ENCODE data around the gene CHMP5.

Gene CHMP5

DNA sequence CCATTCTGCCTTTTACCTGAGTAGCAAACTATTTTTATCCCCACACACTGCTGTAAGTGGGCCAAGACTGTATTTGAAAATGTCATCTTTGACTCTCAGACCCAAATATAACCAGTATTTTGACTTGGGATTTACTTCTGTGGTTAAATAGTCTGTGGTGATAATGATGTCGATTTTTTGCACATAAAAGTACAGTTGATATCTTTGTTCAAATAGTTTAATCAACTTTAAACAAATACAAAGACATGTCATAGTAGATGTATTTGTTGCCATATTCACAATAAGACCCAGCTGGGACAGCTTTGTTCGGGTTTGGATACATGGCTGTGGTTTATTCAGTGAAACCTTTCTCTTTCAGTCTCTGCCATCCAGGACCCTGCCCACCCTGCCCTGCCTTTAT lies 45.9 kb downstream of the CHMP5 start (continued):
- TF ChIP-seq, protein P1, sequence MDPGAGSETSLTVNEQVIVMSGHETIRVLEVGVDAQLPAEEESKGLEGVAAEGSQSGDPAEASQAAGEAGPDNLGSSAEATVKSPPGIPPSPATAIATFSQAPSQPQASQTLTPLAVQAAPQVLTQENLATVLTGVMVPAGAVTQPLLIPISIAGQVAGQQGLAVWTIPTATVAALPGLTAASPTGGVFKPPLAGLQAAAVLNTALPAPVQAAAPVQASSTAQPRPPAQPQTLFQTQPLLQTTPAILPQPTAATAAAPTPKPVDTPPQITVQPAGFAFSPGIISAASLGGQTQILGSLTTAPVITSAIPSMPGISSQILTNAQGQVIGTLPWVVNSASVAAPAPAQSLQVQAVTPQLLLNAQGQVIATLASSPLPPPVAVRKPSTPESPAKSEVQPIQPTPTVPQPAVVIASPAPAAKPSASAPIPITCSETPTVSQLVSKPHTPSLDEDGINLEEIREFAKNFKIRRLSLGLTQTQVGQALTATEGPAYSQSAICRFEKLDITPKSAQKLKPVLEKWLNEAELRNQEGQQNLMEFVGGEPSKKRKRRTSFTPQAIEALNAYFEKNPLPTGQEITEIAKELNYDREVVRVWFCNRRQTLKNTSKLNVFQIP (CRISPR knock-in tag; IDR thresholded peaks at IDR 0.05; ENCODE audit: borderline replicate concordance, low read depth), result no peak
- TF ChIP-seq ESRRG (CRISPR knock-in tag; IDR thresholded peaks at IDR 0.05) (no peak), ZFP30 (CRISPR knock-in tag; IDR thresholded peaks at IDR 0.05) (no peak), CSDC2 (CRISPR knock-in tag; IDR thresholded peaks at IDR 0.05) (no peak), ZNF70 (CRISPR knock-in tag; IDR thresholded peaks at IDR 0.05) (no peak), GLIS3 (CRISPR knock-in tag; IDR thresholded peaks at IDR 0.05) (no peak)

DNA sequence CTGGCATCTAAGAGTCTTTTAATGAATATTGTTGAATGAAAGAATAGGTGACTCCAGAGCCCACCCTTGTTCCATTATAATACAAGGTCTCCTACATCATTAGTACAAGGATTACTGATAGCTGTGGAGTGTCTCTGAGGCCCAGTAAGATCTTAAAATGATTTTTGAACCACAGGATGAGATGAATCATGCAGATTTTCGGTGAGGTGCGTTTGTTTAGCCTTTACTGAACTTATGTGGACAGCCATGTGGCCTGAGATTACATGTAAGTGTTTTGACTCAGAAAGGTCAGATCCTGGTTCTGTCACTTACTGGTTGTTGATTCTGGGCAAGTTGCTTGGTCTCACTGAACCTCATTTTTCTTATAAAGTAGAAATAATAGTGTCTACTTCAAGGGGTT lies 47.1 kb downstream of the CHMP5 start:
- no peak for ATAC-seq

DNA sequence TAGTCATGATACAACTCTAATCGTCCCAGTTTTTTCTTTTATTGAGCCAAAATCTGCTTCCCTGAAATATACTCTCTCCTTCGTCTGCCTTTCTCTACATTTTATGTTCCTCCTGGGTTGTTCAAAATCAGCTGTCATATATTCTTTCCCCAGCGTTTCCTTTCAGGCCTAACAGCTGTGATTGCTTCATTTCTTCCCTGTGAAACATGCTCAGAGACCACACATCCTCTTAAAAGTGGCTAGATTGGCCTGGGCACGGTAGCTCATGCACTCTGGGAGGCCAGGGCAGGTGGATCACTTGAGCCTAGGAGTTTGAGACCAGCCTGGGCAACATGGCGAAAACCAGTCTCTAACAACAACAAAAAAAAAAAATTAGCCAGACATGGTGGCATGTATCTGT lies 50.5 kb downstream of the CHMP5 start:
- ATAC-seq, result no peak
- no peak for TF ChIP-seq TOX (CRISPR knock-in tag; IDR thresholded peaks at IDR 0.05; ENCODE audit: borderline replicate concordance)
- TF ChIP-seq, protein P2, sequence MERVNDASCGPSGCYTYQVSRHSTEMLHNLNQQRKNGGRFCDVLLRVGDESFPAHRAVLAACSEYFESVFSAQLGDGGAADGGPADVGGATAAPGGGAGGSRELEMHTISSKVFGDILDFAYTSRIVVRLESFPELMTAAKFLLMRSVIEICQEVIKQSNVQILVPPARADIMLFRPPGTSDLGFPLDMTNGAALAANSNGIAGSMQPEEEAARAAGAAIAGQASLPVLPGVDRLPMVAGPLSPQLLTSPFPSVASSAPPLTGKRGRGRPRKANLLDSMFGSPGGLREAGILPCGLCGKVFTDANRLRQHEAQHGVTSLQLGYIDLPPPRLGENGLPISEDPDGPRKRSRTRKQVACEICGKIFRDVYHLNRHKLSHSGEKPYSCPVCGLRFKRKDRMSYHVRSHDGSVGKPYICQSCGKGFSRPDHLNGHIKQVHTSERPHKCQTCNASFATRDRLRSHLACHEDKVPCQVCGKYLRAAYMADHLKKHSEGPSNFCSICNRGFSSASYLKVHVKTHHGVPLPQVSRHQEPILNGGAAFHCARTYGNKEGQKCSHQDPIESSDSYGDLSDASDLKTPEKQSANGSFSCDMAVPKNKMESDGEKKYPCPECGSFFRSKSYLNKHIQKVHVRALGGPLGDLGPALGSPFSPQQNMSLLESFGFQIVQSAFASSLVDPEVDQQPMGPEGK (CRISPR knock-in tag; IDR thresholded peaks at IDR 0.05; ENCODE audit: borderline replicate concordance), result no peak
- no peak for TF ChIP-seq ZNF565 (CRISPR knock-in tag; conservative IDR thresholded peaks at IDR 0.05; ENCODE audit: low read depth)
- no peak for TF ChIP-seq ZFP3 (CRISPR knock-in tag; IDR thresholded peaks at IDR 0.05)
- TF ChIP-seq, protein P3, sequence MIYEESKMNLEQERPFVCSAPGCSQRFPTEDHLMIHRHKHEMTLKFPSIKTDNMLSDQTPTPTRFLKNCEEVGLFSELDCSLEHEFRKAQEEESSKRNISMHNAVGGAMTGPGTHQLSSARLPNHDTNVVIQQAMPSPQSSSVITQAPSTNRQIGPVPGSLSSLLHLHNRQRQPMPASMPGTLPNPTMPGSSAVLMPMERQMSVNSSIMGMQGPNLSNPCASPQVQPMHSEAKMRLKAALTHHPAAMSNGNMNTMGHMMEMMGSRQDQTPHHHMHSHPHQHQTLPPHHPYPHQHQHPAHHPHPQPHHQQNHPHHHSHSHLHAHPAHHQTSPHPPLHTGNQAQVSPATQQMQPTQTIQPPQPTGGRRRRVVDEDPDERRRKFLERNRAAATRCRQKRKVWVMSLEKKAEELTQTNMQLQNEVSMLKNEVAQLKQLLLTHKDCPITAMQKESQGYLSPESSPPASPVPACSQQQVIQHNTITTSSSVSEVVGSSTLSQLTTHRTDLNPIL (CRISPR knock-in tag; IDR thresholded peaks at IDR 0.05; ENCODE audit: low read depth), result no peak
- TF ChIP-seq OSR1 (CRISPR knock-in tag; IDR thresholded peaks at IDR 0.05), result no peak
- TF ChIP-seq, protein P4, sequence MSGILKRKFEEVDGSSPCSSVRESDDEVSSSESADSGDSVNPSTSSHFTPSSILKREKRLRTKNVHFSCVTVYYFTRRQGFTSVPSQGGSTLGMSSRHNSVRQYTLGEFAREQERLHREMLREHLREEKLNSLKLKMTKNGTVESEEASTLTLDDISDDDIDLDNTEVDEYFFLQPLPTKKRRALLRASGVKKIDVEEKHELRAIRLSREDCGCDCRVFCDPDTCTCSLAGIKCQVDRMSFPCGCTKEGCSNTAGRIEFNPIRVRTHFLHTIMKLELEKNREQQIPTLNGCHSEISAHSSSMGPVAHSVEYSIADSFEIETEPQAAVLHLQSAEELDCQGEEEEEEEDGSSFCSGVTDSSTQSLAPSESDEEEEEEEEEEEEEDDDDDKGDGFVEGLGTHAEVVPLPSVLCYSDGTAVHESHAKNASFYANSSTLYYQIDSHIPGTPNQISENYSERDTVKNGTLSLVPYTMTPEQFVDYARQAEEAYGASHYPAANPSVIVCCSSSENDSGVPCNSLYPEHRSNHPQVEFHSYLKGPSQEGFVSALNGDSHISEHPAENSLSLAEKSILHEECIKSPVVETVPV (CRISPR knock-in tag; IDR thresholded peaks at IDR 0.05), result no peak
- TF ChIP-seq GLIS3 (CRISPR knock-in tag; IDR thresholded peaks at IDR 0.05), result no peak
- TF ChIP-seq ISL1 (CRISPR knock-in tag; IDR thresholded peaks at IDR 0.05), result no peak
- no peak for TF ChIP-seq PPARA (CRISPR knock-in tag; IDR thresholded peaks at IDR 0.05; ENCODE audit: borderline replicate concordance)
- TF ChIP-seq CSDC2 (CRISPR knock-in tag; IDR thresholded peaks at IDR 0.05), result no peak
- TF ChIP-seq, protein P5, sequence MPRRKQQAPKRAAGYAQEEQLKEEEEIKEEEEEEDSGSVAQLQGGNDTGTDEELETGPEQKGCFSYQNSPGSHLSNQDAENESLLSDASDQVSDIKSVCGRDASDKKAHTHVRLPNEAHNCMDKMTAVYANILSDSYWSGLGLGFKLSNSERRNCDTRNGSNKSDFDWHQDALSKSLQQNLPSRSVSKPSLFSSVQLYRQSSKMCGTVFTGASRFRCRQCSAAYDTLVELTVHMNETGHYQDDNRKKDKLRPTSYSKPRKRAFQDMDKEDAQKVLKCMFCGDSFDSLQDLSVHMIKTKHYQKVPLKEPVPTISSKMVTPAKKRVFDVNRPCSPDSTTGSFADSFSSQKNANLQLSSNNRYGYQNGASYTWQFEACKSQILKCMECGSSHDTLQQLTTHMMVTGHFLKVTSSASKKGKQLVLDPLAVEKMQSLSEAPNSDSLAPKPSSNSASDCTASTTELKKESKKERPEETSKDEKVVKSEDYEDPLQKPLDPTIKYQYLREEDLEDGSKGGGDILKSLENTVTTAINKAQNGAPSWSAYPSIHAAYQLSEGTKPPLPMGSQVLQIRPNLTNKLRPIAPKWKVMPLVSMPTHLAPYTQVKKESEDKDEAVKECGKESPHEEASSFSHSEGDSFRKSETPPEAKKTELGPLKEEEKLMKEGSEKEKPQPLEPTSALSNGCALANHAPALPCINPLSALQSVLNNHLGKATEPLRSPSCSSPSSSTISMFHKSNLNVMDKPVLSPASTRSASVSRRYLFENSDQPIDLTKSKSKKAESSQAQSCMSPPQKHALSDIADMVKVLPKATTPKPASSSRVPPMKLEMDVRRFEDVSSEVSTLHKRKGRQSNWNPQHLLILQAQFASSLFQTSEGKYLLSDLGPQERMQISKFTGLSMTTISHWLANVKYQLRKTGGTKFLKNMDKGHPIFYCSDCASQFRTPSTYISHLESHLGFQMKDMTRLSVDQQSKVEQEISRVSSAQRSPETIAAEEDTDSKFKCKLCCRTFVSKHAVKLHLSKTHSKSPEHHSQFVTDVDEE (CRISPR knock-in tag; IDR thresholded peaks at IDR 0.05), result no peak
- TF ChIP-seq ESRRG (CRISPR knock-in tag; IDR thresholded peaks at IDR 0.05), result no peak

More for the DNA sequence above, 47.1 kb downstream of the CHMP5 start:
- no peak for TF ChIP-seq OSR1 (CRISPR knock-in tag; IDR thresholded peaks at IDR 0.05)
- TF ChIP-seq ZNF70 (CRISPR knock-in tag; IDR thresholded peaks at IDR 0.05), result no peak
- TF ChIP-seq, protein P4 (CRISPR knock-in tag; IDR thresholded peaks at IDR 0.05), result no peak
- no peak for TF ChIP-seq ZC3H10 (CRISPR knock-in tag; IDR thresholded peaks at IDR 0.05)
- TF ChIP-seq CSDC2 (CRISPR knock-in tag; IDR thresholded peaks at IDR 0.05), result no peak
- TF ChIP-seq PPARA (CRISPR knock-in tag; IDR thresholded peaks at IDR 0.05; ENCODE audit: borderline replicate concordance), result no peak
- no peak for TF ChIP-seq ZNF8 (CRISPR knock-in tag; IDR thresholded peaks at IDR 0.05)
- TF ChIP-seq, protein P2 (CRISPR knock-in tag; IDR thresholded peaks at IDR 0.05; ENCODE audit: borderline replicate concordance), result no peak
- TF ChIP-seq ESRRG (CRISPR knock-in tag; IDR thresholded peaks at IDR 0.05), result no peak
- TF ChIP-seq, protein P5 (CRISPR knock-in tag; IDR thresholded peaks at IDR 0.05), result no peak
